Lower lobe of right lung (tissue), 2 donors: ENCODE results near the gene CGN. TPM values are rescaled to one million over a fixed set of nuclear protein-coding genes. Genes with fewer than 3 reads are reported as not detected.

Experiments
- ATAC-seq, 2 donors: fragments of 200-7000 bp; cut with Tn5 transposase; one replicate each; pipeline ENCODE4 v1.9.1; 2020 to 2022; ENCODE audit warnings: mild to moderate bottlenecking in 2 of 2, moderate library complexity in 2 of 2
- DNase-seq: peaks from one replicate; pipeline ENCODE4 v3.0.0-alpha.2; 2020
- H3K27ac ChIP-seq: fragments of 200-600 bp; one replicate; pipeline ENCODE4 v1.8.0; 2022
- H3K27me3 ChIP-seq: fragments of 200-600 bp; one replicate; pipeline ENCODE4 v1.8.0; 2022; ENCODE audit warnings: low read depth
- H3K36me3 ChIP-seq: fragments of 200-600 bp; one replicate; pipeline ENCODE4 v1.8.0; 2022; ENCODE audit warnings: mild to moderate bottlenecking
- H3K4me1 ChIP-seq: fragments of 200-600 bp; one replicate; pipeline ENCODE4 v1.8.0; 2022
- H3K4me3 ChIP-seq: fragments of 200-600 bp; one replicate; pipeline ENCODE4 v1.8.0; 2022; ENCODE audit warnings: mild to moderate bottlenecking
- H3K9me3 ChIP-seq: fragments of 200-600 bp; one replicate; pipeline ENCODE4 v1.8.0; 2022
- CTCF ChIP-seq: fragments of 200-600 bp; IDR thresholded peaks from one replicate; pipeline ENCODE4 v1.8.0; 2022; ENCODE audit warnings: antibody characterized with exemption, mild to moderate bottlenecking
- intact Hi-C: fragments of 100-400 bp; cut with DNase I; formaldehyde crosslinking; loops from one replicate; pipeline ENCODE4 v1.11.0; 2022
- total RNA-seq: library from RNA; stranded (reverse); fragmentation: NEBNext Ultra II Directional; extraction: Animal tissue kit (Norgen Biotek cat#: 25700); gene quantifications from one replicate; pipeline ENCODE4 v1.2.1, GENCODE V29; 2021
- donor health status: DM: no; HTN: yes; CAD: no; lungs with severe emphysema.

CGN gene
- total RNA-seq, 1 donor from 2014 or later = 52.9 TPM

DNA sequence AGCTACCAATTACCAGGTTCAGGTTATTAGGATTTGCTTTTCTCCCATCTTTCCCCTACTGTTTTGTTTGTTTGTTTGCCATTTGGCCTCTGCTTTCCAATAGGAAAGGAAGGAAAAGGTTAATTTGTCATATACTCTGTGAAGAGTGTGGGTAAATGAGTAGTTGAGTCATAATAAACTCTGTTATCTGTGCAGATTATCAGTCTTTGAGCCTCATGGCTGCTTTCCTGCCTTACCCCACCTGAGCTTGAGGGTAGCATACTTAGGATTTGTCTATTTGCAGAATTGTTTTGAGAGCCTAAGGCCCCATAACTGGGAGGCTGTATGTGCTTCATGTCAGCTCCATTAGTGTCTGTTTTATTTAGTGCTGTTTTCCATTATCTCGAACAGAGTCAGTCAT, 67.8 kb downstream of the CGN start:
- H3K27me3 ChIP-seq = no peaks in the 10 kb centered on the region
- no peaks in the 10 kb centered on the region for H3K9me3 ChIP-seq
- no peak for ATAC-seq
- no peaks in the 10 kb centered on the region for H3K4me1 ChIP-seq
- no peak overlapping the region for H3K27ac ChIP-seq
- TF ChIP-seq CTCF = no peak
- DNase-seq = no peak
- H3K4me3 ChIP-seq = no peak overlapping the region
- peaks cover 61% of the 10 kb centered on the region for H3K36me3 ChIP-seq
- intact Hi-C loops = no loop called here

- Histone ChIP-seq H3K36me3 (peaks cover 56% of the 10 kb centered on the region), H3K4me1 (no peaks in the 10 kb centered on the region), H3K4me3 (no peak overlapping the region), H3K27ac (no peak overlapping the region), H3K9me3 (no peaks in the 10 kb centered on the region), H3K27me3 (no peaks in the 10 kb centered on the region)
- ATAC-seq = no peak
- TF ChIP-seq CTCF = no peak
- intact Hi-C loops = no loop called here
- DNase-seq = no peak
Observed at GRCh38 chr1:151579436-151580225, 68.4 kb downstream of the CGN start.

DNA sequence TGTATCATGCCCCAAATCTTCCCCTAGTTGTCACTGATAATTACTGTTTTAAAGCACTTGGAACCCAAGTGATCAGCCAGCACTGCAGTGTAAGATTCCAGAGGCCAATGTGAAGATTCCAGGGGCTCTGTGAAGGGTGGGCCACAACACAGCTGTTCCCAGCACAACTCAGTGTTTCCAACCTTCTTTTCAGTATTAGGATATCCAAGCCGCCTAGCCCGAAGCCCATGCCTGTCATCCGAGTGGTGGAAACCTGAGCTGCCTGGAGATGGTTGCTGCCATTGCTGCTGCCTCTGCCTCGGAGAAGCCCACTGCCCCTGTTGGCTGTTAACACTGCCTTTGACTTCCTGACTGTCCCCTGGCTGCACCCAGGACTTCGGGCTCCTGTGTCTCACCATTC, 70.3 kb downstream of the CGN start:
- H3K27ac ChIP-seq = no peak overlapping the region
- intact Hi-C loops = no loop called here
- no peak for TF ChIP-seq CTCF
- H3K36me3 ChIP-seq = peaks cover 43% of the 10 kb centered on the region
- H3K4me3 ChIP-seq = no peak overlapping the region
- no peaks in the 10 kb centered on the region for H3K9me3 ChIP-seq
- no peaks in the 10 kb centered on the region for H3K4me1 ChIP-seq
- no peaks in the 10 kb centered on the region for H3K27me3 ChIP-seq
- DNase-seq = no peak
- ATAC-seq = no peak

GRCh38 chr1:151581921-151582320, 70.7 kb downstream of the CGN start:
- Histone ChIP-seq H3K4me1 (no peaks in the 10 kb centered on the region), H3K9me3 (no peaks in the 10 kb centered on the region), H3K27ac (no peak overlapping the region), H3K4me3 (no peak overlapping the region), H3K36me3 (peaks cover 43% of the 10 kb centered on the region), H3K27me3 (no peaks in the 10 kb centered on the region)
- DNase-seq = no peak
- intact Hi-C loops = no loop called here
- no peak for ATAC-seq
- TF ChIP-seq CTCF = no peak

GRCh38 chr1:151583796-151584195, 72.6 kb downstream of the CGN start:
- DNase-seq (no peak), ATAC-seq (no peak)
- Histone ChIP-seq H3K27ac (no peak overlapping the region), H3K4me3 (no peak overlapping the region), H3K36me3 (peaks cover 38% of the 10 kb centered on the region), H3K27me3 (no peaks in the 10 kb centered on the region), H3K9me3 (no peaks in the 10 kb centered on the region), H3K4me1 (no peaks in the 10 kb centered on the region)
- no peak for TF ChIP-seq CTCF
- intact Hi-C loops = no loop called here
